GM12878 (cell line): ENCODE data around the gene MYL12B. TPM values are rescaled to one million over a fixed set of nuclear protein-coding genes. Genes with fewer than 3 reads are reported as not detected.

Experiments
- ATAC-seq: fragments of 200-7000 bp; cut with Tn5 transposase; 3 replicates; pipeline ENCODE4 v1.9.1; 2020; ENCODE audit warnings: mild to moderate bottlenecking, moderate library complexity
- BruUV-seq: library from RNA; stranded (reverse); fragments of 400-500 nt; replicated peaks from 2 replicates; lab custom pipeline; 2021; lab: Mats Ljungman, UMichigan
- CTCF ChIA-PET: fragments of 300-600 bp; sonication (Branson Sonifier 250); formaldehyde crosslinking; extraction: SDS; loops from one replicate; lab custom pipeline; 2021; ENCODE audit warnings: inconsistent platforms; lab: Yijun Ruan, JAX
- POLR2A ChIA-PET: fragments of 350-600 bp; formaldehyde crosslinking; extraction: SDS; loops from one replicate; lab custom pipeline; 2021; ENCODE audit warnings: inconsistent platforms; lab: Charles Lee
- RAD21 ChIA-PET: fragments of 300-600 bp; sonication (Branson Sonifier 250); formaldehyde crosslinking; loops from one replicate; lab custom pipeline; 2023; ENCODE audit warnings: antibody characterized with exemption; ENCODE audit not compliant: unreplicated experiment; lab: Charles Lee
- SMC1A ChIA-PET: fragments of 300-600 bp; sonication (Branson Sonifier 250); formaldehyde crosslinking; loops from one replicate; lab custom pipeline; 2023; ENCODE audit not compliant: unreplicated experiment, uncharacterized antibody; lab: Charles Lee
- DNase-seq: peaks from one replicate; pipeline ENCODE4 v3.0.0-alpha.2; 2011; ENCODE audit warnings: low read depth, low spot score
- FAIRE-seq: peaks from 3 replicates; lab custom pipeline; 2011; peaks lifted over from hg19 to GRCh38; lab: Jason Lieb, UNC
- H2AFZ ChIP-seq: 2 replicates; pipeline ENCODE4 v1.6.0; 2011; ENCODE audit warnings: low read depth, low read length, control low read depth; ENCODE audit not compliant: control insufficient read depth
- H3K27ac ChIP-seq: 2 replicates; pipeline ENCODE4 v1.5.1; 2011; ENCODE audit warnings: control low read depth; ENCODE audit not compliant: control insufficient read depth, insufficient read depth
- H3K27me3 ChIP-seq, 2 experiments: replicated peaks in 1 of 2; 2 replicates each; pipeline versions ENCODE4 v1.6.0 to v1.6.1; 2011; ENCODE audit warnings: low read length in 1 of 2; ENCODE audit not compliant: control insufficient read depth in 2 of 2, insufficient read depth in 2 of 2
- H3K36me3 ChIP-seq, 2 experiments: 2 replicates each; pipeline ENCODE4 v1.5.1; 2011; ENCODE audit warnings: low read length in 1 of 2; ENCODE audit not compliant: control insufficient read depth in 2 of 2, insufficient read depth in 2 of 2
- H3K4me1 ChIP-seq: 2 replicates; pipeline ENCODE4 v1.6.1; 2011; ENCODE audit warnings: mild to moderate bottlenecking, low read length, moderate library complexity, mixed read lengths; ENCODE audit not compliant: control insufficient read depth, insufficient read depth
- H3K4me2 ChIP-seq: 2 replicates; pipeline ENCODE4 v1.6.0; 2011; ENCODE audit warnings: control low read depth; ENCODE audit not compliant: control insufficient read depth, insufficient read depth
- H3K4me3 ChIP-seq: fragments of 200-600 bp; sonication (generic); 2 replicates; pipeline ENCODE4 v1.5.1; 2016
- H3K79me2 ChIP-seq: 2 replicates; pipeline ENCODE4 v1.6.0; 2011; ENCODE audit warnings: low read length; ENCODE audit not compliant: control insufficient read depth, insufficient read depth
- H3K9ac ChIP-seq: 2 replicates; pipeline ENCODE4 v1.8.0; 2011; ENCODE audit warnings: low read length, control low read depth, mixed read lengths; ENCODE audit not compliant: control insufficient read depth, insufficient read depth
- H3K9me3 ChIP-seq: replicated peaks from 3 replicates; pipeline ENCODE4 v1.5.1; 2011; ENCODE audit warnings: mild to moderate bottlenecking, low read length; ENCODE audit not compliant: control insufficient read depth, insufficient read depth
- H4K20me1 ChIP-seq: 2 replicates; pipeline ENCODE4 v1.6.0; 2011; ENCODE audit not compliant: control insufficient read depth, insufficient read depth
- ASH2L ChIP-seq: fragments of 300-600, 200-600 bp; sonication (generic); IDR thresholded peaks from 2 replicates; pipeline ENCODE4 v1.6.1; 2017; ENCODE audit warnings: low read depth, mild to moderate bottlenecking, borderline replicate concordance
- ATF7 ChIP-seq: fragments of 450-650 bp; IDR thresholded peaks from 2 replicates; pipeline ENCODE4 v1.6.1; 2016; ENCODE audit warnings: low read depth, mild to moderate bottlenecking
- CBX3 ChIP-seq: fragments of 200-600 bp; sonication (generic); IDR thresholded peaks from 2 replicates; pipeline ENCODE4 v1.6.1; 2016; ENCODE audit warnings: low read depth, borderline replicate concordance
- CUX1 ChIP-seq: IDR thresholded peaks from 2 replicates; pipeline ENCODE4 v1.6.1; 2012; ENCODE audit warnings: improper control_type of control experiment, low read depth, low read length; ENCODE audit not compliant: insufficient replicate concordance
- FOXK2 ChIP-seq: fragments of 450-650 bp; IDR thresholded peaks from 2 replicates; pipeline ENCODE4 v1.6.1; 2017; ENCODE audit warnings: mild to moderate bottlenecking, moderate library complexity
- MAX ChIP-seq: IDR thresholded peaks from 2 replicates; pipeline ENCODE4 v1.6.1; 2012; ENCODE audit warnings: low read depth, low read length, improper control_type of control experiment
- PAX5 ChIP-seq: IDR thresholded peaks from 2 replicates; pipeline ENCODE4 v1.6.1; 2011; ENCODE audit warnings: low read depth, low read length, borderline replicate concordance
- SPI1 ChIP-seq: IDR thresholded peaks from 2 replicates; pipeline ENCODE4 v1.6.1; 2011; ENCODE audit warnings: low read depth, mild to moderate bottlenecking, low read length, moderate library complexity, borderline replicate concordance; ENCODE audit not compliant: insufficient read depth
- SUPT20H ChIP-seq: IDR thresholded peaks from 2 replicates; pipeline ENCODE4 v1.6.1; 2011; ENCODE audit warnings: low read depth, mild to moderate bottlenecking, low read length, moderate library complexity, borderline replicate concordance; ENCODE audit not compliant: control insufficient read depth
- TCF12 ChIP-seq: IDR thresholded peaks from 2 replicates; pipeline ENCODE4 v1.6.1; 2011; ENCODE audit warnings: low read depth, mild to moderate bottlenecking, low read length
- ZNF207 ChIP-seq: fragments of 450-650 bp; IDR thresholded peaks from 2 replicates; pipeline ENCODE4 v1.6.1; 2014; ENCODE audit warnings: antibody characterized with exemption, mild to moderate bottlenecking, borderline replicate concordance
- WGBS: methylation state at CpG from one replicate; pipeline ENCODE4 v1.1.6; 2016; ENCODE audit warnings: low lambda C conversion rate; ENCODE audit not compliant: insufficient replicate concordance, insufficient coverage; ENCODE audit errors: missing lambda C conversion rate; 5-methylcytosine and 5-hydroxymethylcytosine counted together
- in situ Hi-C: fragments of 300-500 bp; cut with MboI; formaldehyde crosslinking; loops from 9 replicates; pipeline ENCODE4 v1.14.3; 2018; ENCODE audit warnings: mixed read lengths
- intact Hi-C: fragments of 100-400 bp; cut with micrococcal nuclease; formaldehyde crosslinking; loops from one replicate; pipeline ENCODE4 v1.14.2; 2022; ENCODE audit not compliant: unreplicated experiment
- polyA plus RNA-seq, 11 experiments: library from polyadenylated mRNA; depleted of rRNA in 4 of 11; unstranded in 6 of 11; stranded (reverse) in 5 of 11; fragments of >200 nt; fragmentation: Nextera tagmentation in 4 of 11; fragmentation: Illumina TruSeq in 1 of 11; extraction: Ambion mirVana in 4 of 11; extraction: Trizol in 1 of 11; gene quantifications; 1 replicate in 1 of 11; 2 replicates in 10 of 11; pipeline versions ENCODE4 v1.2.1 to v1.2.3, GENCODE V29; 2011 to 2016; ENCODE audit warnings: inconsistent platforms in 2 of 11, missing spikeins in 2 of 11, low read depth in 1 of 11
- total RNA-seq, 4 experiments: library from RNA; depleted of rRNA in 3 of 4; stranded (reverse); fragments of >200 nt in 3 of 4; fragmentation: Illumina TruSeq in 1 of 4; extraction: Trizol in 1 of 4; gene quantifications; 2 replicates each; pipeline versions ENCODE4 v1.2.1 to v1.2.3, GENCODE V29; 2013 to 2021

Gene MYL12B
- total and polyA plus RNA-seq, 10 of the 15 experiments (the other 5 are each of a cell fraction or from before 2014, with no cell fraction given): 179 to 739 (median 400) TPM

GRCh38 chr18:3262234-3263131, 550 bp downstream of the MYL12B start (continued):
- no peak for TF ChIP-seq CUX1
- TF ChIP-seq, all 136 proteins: peak for 9

- Histone ChIP-seq H3K4me2 (peak overlapping the region; percentile 83), H3K27ac (peak overlapping the region; percentile 91), H3K79me2 (peaks cover 72% of the 10 kb centered on the region), H3K4me1 (peaks cover 6% of the 10 kb centered on the region), H3K9ac (peak overlapping the region; percentile 86), H3K4me3 (peak overlapping the region; percentile 84), H3K9me3 (no peaks in the 10 kb centered on the region), H2AFZ (no peak overlapping the region), H3K36me3 (peaks cover 0 to 12% of the 10 kb centered on the region in 2 experiments; a peak in 1 of 4 replicates), H3K27me3 (no peaks in the 10 kb centered on the region), H4K20me1 (no peaks in the 10 kb centered on the region)
- BruUV-seq: TSS peak; percentile 65
- ChIA-PET RAD21 (interaction anchor here (1.0 to 4.6 kb wide), 8 partner anchors 7 to 403 kb away, joined by 3 to 37 read pairs (median 8); partner anchors contain the start of gene MYL12A), POLR2A (interaction anchor here (0.6 to 5.1 kb wide), 10 partner anchors 8 to 340 kb away, joined by 3 to 36 read pairs (median 4); partner anchors contain the start of gene MYL12A), SMC1A (interaction anchor here (0.6 to 5.2 kb wide), 14 partner anchors 11 to 722 kb away, joined by 3 to 105 read pairs (median 3); partner anchors contain the start of gene MYL12A), CTCF (interaction anchor here (0.7 to 3.4 kb wide), 8 partner anchors 9 to 333 kb away, joined by 3 to 15 read pairs (median 4); partner anchors contain the start of gene MYL12A)
- no peak for FAIRE-seq
- in situ Hi-C loops: loop anchor here (25.0 kb wide), 1 partner anchor 999 kb away; no protein-coding TSS in a partner anchor
- DNase-seq: no peak
- no peak for ATAC-seq
- WGBS: 7% methylated on average over 8 of the region's 8 CpGs
- intact Hi-C loops: no loop called here
- TF ChIP-seq ASH2L (no peak), PAX5 (no peak), SPI1 (no peak), SUPT20H (no peak), FOXK2 (no peak), ATF7 (no peak), CBX3 (no peak), ZNF207 (no peak), TCF12 (no peak), MAX (no peak)
Observed at GRCh38 chr18:3263132-3263700, 1.3 kb downstream of the MYL12B start.
